Measurements from ENCODE around the gene CAMK2N1. TPM values are rescaled to one million over a fixed set of nuclear protein-coding genes. Genes with fewer than 3 reads are reported as not detected.
"Not testable (repeated sequence)": the region's sequence is repeated elsewhere in the genome, so short reads cannot be mapped to it uniquely, and the experiment has no call there.

Gene CAMK2N1
- 10 to 100 TPM; 63.7 to 77.1 (median 70.4) TPM for polyA plus RNA-seq (ENCODE audit: insufficient read length in 3 of 3)
- long read RNA-seq, donor 1, transcript CAMK2N1-201 (2 exons, 2,336 nt): major isoform, 60 of 74 reads
- long read RNA-seq, donor 1, partial matches to known transcripts: 12 of 74 reads
- long read RNA-seq, donor 1, other reads (novel, unspliced or antisense): 0 of 74 reads
- long read RNA-seq, donor 2, transcript CAMK2N1-202 (2 exons, 812 nt): minor isoform, 5 of 37 reads
- long read RNA-seq, donor 2, transcript CAMK2N1-201 (2 exons, 2,336 nt): major isoform, 32 of 37 reads
- long read RNA-seq, donor 2, partial matches to known transcripts: 0 of 37 reads
- long read RNA-seq, donor 2, other reads (novel, unspliced or antisense): 0 of 37 reads
- long read RNA-seq, donor 3, transcript CAMK2N1-201 (2 exons, 2,336 nt): major isoform, 64 of 86 reads
- long read RNA-seq, donor 3, partial matches to known transcripts: 21 of 86 reads
- long read RNA-seq, donor 3, other reads (novel, unspliced or antisense): 0 of 86 reads
- long read RNA-seq, donor 4, transcript CAMK2N1-201 (2 exons, 2,336 nt): major isoform, 46 of 70 reads
- long read RNA-seq, donor 4, partial matches to known transcripts: 23 of 70 reads
- long read RNA-seq, donor 4, other reads (novel, unspliced or antisense): 0 of 70 reads
- long read RNA-seq, donor 5, transcript CAMK2N1-201 (2 exons, 2,336 nt): major isoform, 27 of 27 reads
- long read RNA-seq, donor 5, partial matches to known transcripts: 0 of 27 reads
- long read RNA-seq, donor 5, other reads (novel, unspliced or antisense): 0 of 27 reads
- long read RNA-seq, donor 6, transcript CAMK2N1-201 (2 exons, 2,336 nt): major isoform, 53 of 54 reads
- long read RNA-seq, donor 6, partial matches to known transcripts: 0 of 54 reads
- long read RNA-seq, donor 6, other reads (novel, unspliced or antisense): 0 of 54 reads
- long read RNA-seq, donor 7, transcript CAMK2N1-201 (2 exons, 2,336 nt): major isoform, 93 of 94 reads
- long read RNA-seq, donor 7, partial matches to known transcripts: 0 of 94 reads
- long read RNA-seq, donor 7, other reads (novel, unspliced or antisense): 0 of 94 reads
- long read RNA-seq, donor 8, transcript CAMK2N1-201 (2 exons, 2,336 nt): major isoform, 13 of 13 reads
- long read RNA-seq, donor 8, partial matches to known transcripts: 0 of 13 reads
- long read RNA-seq, donor 8, other reads (novel, unspliced or antisense): 0 of 13 reads
- long read RNA-seq, donor 9, transcript CAMK2N1-202 (2 exons, 812 nt): minor isoform, 6 of 57 reads
- long read RNA-seq, donor 9, transcript CAMK2N1-201 (2 exons, 2,336 nt): major isoform, 51 of 57 reads
- long read RNA-seq, donor 9, partial matches to known transcripts: 0 of 57 reads
- long read RNA-seq, donor 9, other reads (novel, unspliced or antisense): 0 of 57 reads
- long read RNA-seq, donor 10, transcript CAMK2N1-201 (2 exons, 2,336 nt): major isoform, 65 of 65 reads
- long read RNA-seq, donor 10, partial matches to known transcripts: 0 of 65 reads
- long read RNA-seq, donor 10, other reads (novel, unspliced or antisense): 0 of 65 reads
- long read RNA-seq, donor 11, transcript CAMK2N1-201 (2 exons, 2,336 nt): major isoform, 34 of 76 reads
- long read RNA-seq, donor 11, partial matches to known transcripts: 41 of 76 reads
- long read RNA-seq, donor 11, other reads (novel, unspliced or antisense): 0 of 76 reads
- long read RNA-seq, donor 12, transcript CAMK2N1-201 (2 exons, 2,336 nt): major isoform, 84 of 85 reads
- long read RNA-seq, donor 12, partial matches to known transcripts: 0 of 85 reads
- long read RNA-seq, donor 12, other reads (novel, unspliced or antisense): 0 of 85 reads
- long read RNA-seq, donor 13, transcript CAMK2N1-201 (2 exons, 2,336 nt): major isoform, 48 of 50 reads
- long read RNA-seq, donor 13, partial matches to known transcripts: 0 of 50 reads
- long read RNA-seq, donor 13, other reads (novel, unspliced or antisense): 0 of 50 reads
- long read RNA-seq, donor 14: 0 reads
- long read RNA-seq, donor 15, transcript CAMK2N1-201 (2 exons, 2,336 nt): major isoform, 91 of 144 reads
- long read RNA-seq, donor 15, partial matches to known transcripts: 51 of 144 reads
- long read RNA-seq, donor 15, other reads (novel, unspliced or antisense): 0 of 144 reads
- long read RNA-seq, donor 16, transcript CAMK2N1-201 (2 exons, 2,336 nt): major isoform, 51 of 55 reads
- long read RNA-seq, donor 16, partial matches to known transcripts: 0 of 55 reads
- long read RNA-seq, donor 16, other reads (novel, unspliced or antisense): 0 of 55 reads

GRCh38 chr1:20485527-20486456 lies at the start of gene CAMK2N1:
Gene CAMK2N1 (minus strand): TSS chr1:20486210. CDS start chr1:20485379, 831 bp downstream.
- DNase-seq: peak; percentile 63

DNA sequence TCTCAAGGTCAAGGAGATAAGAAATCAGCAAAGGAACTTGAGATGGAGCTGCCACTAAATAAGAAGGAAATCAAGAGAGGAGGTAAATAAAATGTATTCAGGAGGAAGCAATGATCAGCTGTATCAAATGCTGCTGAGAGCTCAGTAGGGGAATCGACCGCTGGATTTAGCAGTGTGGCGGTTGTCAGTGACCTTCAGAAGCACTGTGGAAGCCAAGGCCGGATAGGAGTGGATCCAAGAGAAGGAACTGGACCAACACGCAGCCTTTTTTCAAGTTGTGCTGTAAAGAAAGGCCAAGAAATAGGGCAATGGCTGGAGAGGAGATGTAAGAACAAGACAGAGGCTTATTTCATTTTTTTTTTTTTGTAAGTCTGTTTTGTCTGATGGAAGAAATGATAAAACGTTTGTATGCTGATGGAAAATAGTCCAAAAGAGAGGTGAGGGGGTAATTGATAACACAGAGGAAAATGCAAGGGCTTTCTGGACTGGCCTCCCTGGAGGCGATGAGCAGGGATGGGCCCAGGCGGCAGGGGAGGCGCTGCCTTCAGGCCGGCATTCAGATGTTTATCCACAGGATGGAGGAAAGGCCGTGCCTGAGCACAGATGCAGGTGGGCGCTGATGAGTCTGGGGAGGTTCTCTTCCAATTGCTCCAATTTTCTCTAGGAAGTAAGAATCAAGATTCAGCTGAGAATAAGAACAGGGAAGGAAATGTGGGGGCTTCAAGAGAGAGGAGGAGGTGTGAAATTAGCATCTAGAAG lies 48.8 kb upstream of the CAMK2N1 start:
- DNase-seq: no peak

GRCh38 chr1:20533635-20534034 lies 47.6 kb upstream of the CAMK2N1 start:
- no peak for DNase-seq

DNA sequence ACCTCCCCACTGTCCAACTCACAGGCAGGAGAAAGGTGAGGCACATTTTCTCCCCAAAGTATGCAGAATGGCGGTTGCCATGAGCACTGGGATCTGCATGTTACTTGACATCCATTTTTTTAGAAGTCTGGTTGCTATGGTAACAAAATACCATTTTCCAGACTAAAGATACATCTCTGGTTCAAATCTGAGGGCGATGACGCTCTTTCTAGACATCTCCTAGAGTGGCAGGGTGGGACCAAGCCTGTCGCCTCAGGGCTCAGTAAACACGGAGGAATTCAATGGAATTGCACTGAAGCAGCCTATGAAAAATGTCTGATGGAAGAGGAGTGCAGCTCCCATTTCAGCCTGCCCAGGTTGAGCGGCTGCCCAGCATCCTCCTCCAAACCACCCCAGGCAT lies 44.9 kb upstream of the CAMK2N1 start:
- no peak for DNase-seq

DNA sequence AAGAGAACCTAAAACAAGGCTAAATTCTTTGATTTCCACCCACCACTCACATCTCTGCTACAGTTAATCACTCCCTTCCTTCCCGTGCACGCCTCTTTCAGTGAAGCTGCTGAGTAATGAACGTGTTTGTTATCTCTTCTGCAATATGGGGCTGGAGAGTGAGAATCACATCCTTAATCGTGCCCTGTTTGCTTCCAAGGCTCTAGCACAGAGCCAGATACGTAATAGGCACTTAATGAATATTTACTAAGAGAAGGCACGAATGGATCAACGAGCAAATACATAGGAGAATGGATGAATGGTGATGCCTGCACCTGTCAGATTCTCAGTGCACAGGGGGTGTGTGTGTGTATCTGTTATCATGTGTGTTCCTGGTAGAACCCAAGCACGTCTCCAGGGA lies 44.3 kb upstream of the CAMK2N1 start:
- DNase-seq: no peak

DNA sequence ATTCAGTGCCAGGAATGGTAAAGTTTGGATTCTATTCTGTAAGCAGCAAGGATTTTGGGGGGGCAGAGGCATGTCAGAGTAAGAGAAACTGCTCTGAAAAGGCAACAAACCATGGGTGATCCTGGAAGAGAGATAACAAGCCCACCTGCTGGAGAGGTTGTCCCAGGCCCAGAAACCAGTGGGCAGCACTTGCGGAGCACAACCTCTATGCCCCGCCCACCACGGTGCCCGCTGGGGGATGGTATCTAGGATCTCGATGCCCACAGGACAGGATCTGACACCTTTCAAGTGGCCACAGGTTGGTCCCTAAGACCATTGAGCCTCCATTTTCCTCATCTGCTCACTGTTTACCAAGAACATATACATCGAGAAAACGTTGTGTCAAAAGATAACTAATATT lies 42.2 kb upstream of the CAMK2N1 start:
- DNase-seq: no peak

DNA sequence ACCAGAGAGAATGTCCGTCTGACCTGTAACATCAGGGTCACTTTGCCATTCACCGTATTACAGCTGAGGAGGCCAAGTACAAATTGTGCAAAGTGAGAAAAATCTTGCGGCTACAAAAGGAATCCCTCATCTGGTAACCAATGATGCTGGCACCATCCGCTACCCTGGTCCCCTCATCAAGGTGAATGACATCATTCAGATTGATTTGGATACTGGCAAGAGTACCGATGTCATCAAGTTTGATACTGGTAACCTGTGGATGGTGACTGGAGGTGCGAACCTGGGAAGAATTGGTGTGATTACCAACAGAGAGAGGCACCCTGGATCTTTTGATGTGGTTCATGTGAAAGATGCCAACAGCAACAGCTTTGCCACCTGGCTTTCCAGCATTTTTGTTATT lies 40.3 kb upstream of the CAMK2N1 start:
- DNase-seq: no peak

- DNase-seq: peak; percentile 86
Observed at GRCh38 chr1:20521960-20522861, 36.2 kb upstream of the CAMK2N1 start.

DNA sequence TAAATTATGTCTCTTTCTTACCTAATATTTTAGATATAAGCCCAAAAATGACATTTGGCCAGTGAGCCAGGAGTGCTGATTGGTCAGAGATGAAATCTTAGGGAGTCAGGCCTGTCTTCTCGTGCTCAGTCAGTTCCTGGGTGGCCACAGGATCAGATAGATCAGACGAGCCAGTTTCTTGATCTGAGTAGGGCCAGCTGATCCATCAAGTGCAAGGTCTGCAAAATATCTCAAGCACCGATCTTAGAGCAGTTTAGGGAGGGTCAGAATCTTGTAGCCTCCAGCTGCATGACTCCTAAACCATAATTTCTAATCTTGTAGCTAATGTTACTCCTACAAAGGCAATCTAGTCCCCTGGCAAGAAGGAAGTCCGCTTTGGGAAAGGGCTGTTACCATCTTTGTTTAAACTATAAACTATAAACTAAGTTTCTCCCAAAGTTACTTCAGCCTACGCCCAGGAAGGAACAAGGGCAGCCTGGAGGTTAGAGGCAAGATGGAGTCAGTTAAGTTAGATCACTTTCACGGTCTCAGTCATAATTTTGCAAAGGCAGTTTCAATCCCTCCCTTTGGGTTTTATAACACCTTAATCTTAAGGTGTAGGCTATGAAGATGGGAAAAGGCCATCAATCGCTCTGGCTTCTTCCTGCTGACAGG lies 33.7 kb upstream of the CAMK2N1 start:
- not testable (repeated sequence) for DNase-seq

DNA sequence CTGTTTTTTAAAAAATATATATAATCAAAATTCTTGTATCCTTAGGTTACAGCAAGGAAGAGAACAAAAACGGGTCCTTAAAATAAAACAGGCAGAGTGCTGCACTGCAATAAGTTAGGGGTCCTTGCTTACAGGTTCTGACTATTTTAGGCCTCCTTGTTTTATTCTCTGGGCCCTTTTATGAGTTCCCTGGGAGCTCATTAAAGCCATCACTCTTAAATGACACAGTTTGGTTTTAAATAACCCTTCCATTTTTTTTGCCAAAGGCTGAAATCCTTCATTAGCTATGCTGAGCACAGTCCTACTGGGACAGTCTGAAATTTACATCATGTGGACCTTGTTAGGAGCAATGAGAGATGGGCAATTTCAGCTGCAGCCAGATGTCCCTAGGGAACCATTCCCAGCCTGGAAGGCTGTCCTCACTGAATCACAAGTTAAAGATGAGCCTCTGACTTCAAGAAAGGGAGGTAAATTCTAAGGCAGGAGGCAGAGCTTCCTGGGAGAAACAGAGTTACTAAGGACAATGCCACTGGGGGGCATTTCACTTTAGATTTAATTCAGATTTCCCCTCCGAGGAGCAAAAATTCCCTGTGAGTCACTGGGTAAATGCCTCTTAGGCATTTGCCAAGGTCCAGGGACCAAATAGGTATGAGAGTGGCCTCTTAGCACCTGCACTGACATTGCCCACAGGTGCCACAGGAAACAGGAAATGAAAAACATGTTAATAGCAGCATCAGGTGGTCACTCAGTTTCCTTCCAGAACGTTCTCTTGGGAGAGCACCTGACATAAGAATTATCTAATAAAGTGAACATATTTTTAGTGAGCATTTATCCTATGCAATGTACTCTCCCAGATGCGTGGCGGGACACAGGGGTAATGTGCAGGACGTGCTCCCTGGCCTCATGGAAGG lies 25.8 kb upstream of the CAMK2N1 start:
- no peak for DNase-seq

DNA sequence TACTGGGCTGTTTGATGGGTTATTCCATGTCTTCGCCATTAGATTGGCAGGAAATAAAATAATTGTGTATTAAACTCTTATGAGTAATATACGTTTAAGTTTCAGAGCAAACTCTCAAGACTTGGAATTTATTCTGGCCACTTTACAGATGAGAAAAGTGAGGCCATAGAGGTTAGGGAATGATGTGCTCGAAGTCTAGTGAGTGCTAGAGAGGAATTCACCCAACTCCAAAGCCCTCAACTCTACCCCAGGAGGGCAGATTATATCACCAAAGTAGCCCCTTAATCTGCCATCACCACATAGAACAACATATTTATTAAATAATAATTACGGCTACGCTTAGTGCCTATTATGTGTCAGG lies 22.4 kb upstream of the CAMK2N1 start:
- DNase-seq: no peak

DNA sequence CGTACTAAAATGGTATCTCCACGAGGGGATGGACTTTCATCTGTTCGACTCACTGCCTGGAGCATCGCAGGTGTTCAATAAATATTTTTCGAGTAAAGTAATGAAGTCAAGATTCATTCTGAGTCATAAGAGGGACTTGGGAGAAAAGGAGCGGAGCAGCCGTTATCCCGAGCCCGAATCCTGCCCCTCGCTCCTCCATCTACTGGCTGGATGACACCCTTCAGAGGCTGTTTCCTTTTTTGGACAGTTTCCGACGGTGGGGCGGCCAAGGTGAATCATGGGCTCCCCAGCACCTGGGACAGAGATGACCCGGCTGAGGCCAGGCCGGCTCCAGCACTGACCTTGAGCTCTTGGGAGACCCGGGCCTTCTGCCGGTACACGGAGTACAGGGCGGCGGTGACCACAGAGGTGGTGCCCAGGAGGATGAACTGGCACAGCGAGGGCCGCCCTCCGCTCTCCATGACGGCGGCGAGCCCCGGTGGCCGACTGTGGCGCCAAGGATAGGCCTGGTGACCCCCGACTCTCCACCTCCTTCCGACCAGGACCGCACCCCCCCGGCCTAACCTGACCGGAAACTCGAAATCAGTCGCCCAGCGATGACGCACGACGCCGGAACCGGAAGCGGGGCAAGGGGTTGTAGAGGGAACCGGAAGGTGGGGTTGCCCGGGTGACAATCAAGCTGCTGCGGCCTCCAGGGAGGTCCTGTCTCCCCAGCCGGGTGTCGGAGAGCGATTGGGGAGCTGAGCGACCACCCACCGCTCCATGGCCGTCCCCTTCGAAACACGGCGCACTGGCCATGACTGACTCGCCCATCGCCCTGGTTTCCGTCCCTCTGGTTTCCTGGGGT lies 21.8 kb upstream of the CAMK2N1 start, which contains the start of gene MUL1:
MUL1 (minus strand) TSS at position 588 of the 847 bp plus-strand sequence; CDS start at position 461, 127 bp downstream.
- DNase-seq: peak; percentile 94

GRCh38 chr1:20507248-20507563 lies 21.2 kb upstream of the CAMK2N1 start:
- no peak for DNase-seq

GRCh38 chr1:20505488-20505887 lies 19.5 kb upstream of the CAMK2N1 start:
- DNase-seq: no peak
